ENCODE results near the gene TRIM74.
"Not testable (repeated sequence)": the region's sequence is repeated elsewhere in the genome, so short reads cannot be mapped to it uniquely, and the experiment has no call there.

The TRIM74 gene

GRCh38 chr7:72968980-72969516 lies at the start of gene TRIM74:
Gene TRIM74 (minus strand): TSS chr7:72969466. CDS start chr7:72966157, 3,309 bp downstream.
- not testable (repeated sequence) for DNase-seq

GRCh38 chr7:73006491-73006890 lies 37.2 kb upstream of the TRIM74 start:
- DNase-seq, result peak; percentile 5

GRCh38 chr7:73005693-73006447 lies 36.6 kb upstream of the TRIM74 start:
- DNase-seq, result peak; percentile 82

- DNase-seq, result not testable (repeated sequence)
Measured at GRCh38 chr7:73005356-73005692, 36.1 kb upstream of the TRIM74 start.

GRCh38 chr7:72997887-72998468 lies 28.7 kb upstream of the TRIM74 start:
- not testable (repeated sequence) for DNase-seq

DNA sequence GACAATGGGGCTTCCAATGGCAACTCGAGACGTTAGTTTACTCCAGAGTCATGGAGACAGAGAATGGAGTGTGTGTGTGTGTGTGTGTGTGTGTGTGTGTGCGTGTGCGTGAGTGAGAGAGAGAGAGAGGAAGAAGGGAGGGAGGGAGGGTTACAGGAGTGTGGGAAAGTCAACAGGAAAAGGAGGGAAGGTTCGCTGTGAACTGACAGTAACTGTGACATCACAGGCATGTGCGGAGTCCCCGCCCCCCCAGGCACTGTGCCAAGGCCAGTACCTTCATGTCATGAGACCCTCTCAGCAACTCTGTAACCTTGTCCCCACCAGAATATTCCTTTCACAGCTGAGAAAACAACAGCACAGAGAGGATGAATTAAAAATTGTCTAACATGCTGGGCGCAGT lies 28.2 kb upstream of the TRIM74 start:
- DNase-seq, result not testable (repeated sequence)

DNA sequence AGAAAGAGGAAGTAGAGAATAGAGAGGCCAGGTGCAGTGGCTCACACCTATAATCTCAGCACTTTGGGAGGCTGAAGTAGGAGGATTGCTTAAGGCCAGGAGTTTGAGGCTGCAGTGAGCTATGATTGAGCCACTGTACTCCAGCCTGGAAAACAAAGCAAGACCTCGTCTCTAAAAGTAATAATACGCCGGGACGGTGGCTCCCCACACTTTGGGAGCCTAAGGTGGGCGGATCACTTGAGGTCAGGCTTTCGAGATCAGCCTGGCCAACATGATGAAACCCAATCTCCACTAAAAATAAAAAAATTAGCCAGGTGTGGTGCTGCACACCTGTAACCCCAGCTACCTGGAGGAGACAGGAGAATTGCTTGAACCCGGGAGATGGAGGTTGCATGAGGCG lies 26.2 kb upstream of the TRIM74 start:
- DNase-seq, result not testable (repeated sequence)

- DNase-seq, result not testable (repeated sequence)
Measured at GRCh38 chr7:72990146-72990913, 21.1 kb upstream of the TRIM74 start.

GRCh38 chr7:72982084-72982483 lies 12.8 kb upstream of the TRIM74 start:
- DNase-seq, result not testable (repeated sequence)

- DNase-seq, result not testable (repeated sequence)
Measured at GRCh38 chr7:72980382-72980781, 11.1 kb upstream of the TRIM74 start.

DNA sequence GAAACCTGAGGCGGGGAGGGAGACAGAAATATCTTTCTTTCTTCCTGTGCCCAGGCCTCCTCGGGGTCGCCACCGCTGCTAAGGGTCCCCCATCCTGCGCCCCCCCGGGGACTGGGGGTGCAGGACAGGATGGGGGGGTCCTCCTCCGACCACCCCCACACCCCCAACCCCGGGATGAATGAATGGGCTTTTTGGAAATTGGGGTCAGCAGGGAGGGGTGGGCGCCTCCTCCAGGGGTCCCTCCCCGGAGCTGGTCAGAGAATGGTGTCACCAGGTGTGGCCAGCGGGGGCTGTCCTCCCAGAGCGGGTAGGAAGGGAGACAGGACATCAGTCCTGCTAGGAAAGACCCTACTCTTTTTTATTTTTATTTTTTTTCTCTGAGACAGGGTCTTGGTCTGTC lies 7.2 kb upstream of the TRIM74 start:
- not testable (repeated sequence) for DNase-seq

GRCh38 chr7:72975656-72976286 lies 6.5 kb upstream of the TRIM74 start:
- DNase-seq, result not testable (repeated sequence)

DNA sequence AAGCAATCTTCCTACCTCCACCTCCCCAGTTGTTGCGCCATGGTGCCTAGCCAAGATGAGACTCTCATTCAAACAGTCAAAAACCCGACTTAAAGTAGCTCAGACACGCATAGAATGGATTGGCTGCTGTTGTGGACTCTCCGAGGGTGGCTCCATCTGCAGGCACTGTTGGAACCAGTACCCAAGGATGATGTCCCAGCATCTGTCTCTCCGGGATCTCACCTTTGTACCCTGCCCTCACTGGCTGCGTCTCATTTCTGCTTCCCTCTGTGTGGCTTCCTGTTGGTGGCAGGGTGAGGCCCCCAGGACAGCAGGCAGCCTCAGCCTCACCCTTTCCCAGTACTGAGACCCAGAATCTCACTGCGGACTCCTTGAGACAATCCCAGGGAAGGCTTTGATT lies 5.5 kb upstream of the TRIM74 start:
- DNase-seq, result not testable (repeated sequence)

- DNase-seq, result not testable (repeated sequence)
Measured at GRCh38 chr7:72971505-72971904, 2.2 kb upstream of the TRIM74 start.

DNA sequence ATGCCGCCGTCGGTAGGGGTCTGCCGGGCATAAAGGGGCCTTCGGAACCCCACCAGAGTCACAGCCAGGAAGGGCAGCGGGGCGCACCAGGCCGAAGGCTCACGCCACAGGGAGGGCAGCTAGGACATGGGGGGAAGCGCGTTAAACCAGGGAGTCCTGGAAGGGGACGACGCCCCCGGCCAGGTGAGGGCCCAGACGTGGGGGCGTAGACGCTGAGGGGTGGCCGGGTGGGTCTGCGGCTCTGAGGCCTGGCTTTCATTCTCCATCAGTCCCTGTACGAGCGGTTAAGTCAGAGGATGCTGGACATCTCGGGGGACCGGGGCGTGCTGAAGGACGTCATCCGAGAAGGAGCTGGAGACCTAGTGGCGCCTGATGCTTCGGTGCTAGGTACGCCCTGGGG lies 422 bp upstream of the TRIM74 start:
- not testable (repeated sequence) for DNase-seq

- DNase-seq, result not testable (repeated sequence)
Measured at GRCh38 chr7:72966892-72967291, 2.4 kb downstream of the TRIM74 start.

- DNase-seq, result not testable (repeated sequence)
Measured at GRCh38 chr7:72965186-72965975, 3.9 kb downstream of the TRIM74 start.

GRCh38 chr7:72963056-72963455 lies 6.2 kb downstream of the TRIM74 start:
- not testable (repeated sequence) for DNase-seq

GRCh38 chr7:72961346-72961650 lies 8.0 kb downstream of the TRIM74 start:
- not testable (repeated sequence) for DNase-seq

DNA sequence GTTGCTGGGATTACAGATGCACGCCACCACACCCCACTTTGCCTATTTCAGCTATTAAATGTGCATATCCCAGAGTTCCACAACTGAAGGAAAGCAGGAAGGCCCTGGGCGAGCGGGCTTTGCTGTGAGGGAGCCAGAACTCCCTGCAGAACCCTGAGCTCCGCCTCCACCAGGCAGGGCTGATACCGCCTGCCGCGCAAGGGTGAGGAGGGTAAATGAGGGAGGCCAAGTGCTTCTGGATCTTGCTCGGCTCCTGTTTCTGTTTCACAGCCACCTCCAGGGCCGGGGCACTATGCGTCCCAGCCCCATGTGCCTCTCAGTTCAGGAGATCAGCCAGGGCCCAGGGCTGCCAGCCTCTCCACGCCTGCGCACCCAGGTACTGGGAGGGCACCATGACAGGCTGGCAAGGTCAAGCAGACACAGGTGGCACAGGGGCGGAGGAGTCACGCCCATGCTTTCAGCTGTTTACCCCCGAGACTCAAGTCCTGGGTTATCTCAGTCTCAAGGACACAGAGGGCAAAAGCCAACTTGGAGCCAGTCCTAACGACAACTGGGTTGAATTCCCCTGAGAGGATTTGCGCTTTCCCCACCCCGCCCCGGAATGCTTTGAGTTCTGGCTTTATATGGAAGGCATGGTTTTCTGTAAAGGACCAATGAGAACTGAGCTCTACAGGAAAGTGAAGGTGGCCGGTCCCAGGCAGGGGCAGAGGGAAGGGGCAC lies 8.5 kb downstream of the TRIM74 start:
- not testable (repeated sequence) for DNase-seq

- DNase-seq, result not testable (repeated sequence)
Measured at GRCh38 chr7:72960029-72960428, 9.2 kb downstream of the TRIM74 start.

All from fibroblast of skin of right biceps (primary cell).